Small intestine (tissue), 7 donors: ENCODE data around the gene PCDHB9. TPM values are rescaled to one million over a fixed set of nuclear protein-coding genes. Genes with fewer than 3 reads are reported as not detected.
"Not testable (repeated sequence)": the region's sequence is repeated elsewhere in the genome, so short reads cannot be mapped to it uniquely, and the experiment has no call there.

Source experiments
- DNase-seq, 2 donors: peaks; one replicate each; pipeline versions ENCODE4 v3.0.0 to v3.0.0-alpha.2; 2013
- FAIRE-seq: peaks from 2 replicates; lab custom pipeline; 2012; peaks lifted over from hg19 to GRCh38; lab: Jason Lieb, UNC
- H3K27ac ChIP-seq, 3 donors: one replicate each; pipeline ENCODE4 v1.5.1; 2013; ENCODE audit warnings: low read length in 2 of 3, mild to moderate bottlenecking in 2 of 3, control low read depth in 1 of 3, inconsistent platforms in 1 of 3, low read depth in 1 of 3, moderate library complexity in 1 of 3
- H3K27me3 ChIP-seq, 3 donors: one replicate each; pipeline ENCODE4 v1.6.1; 2013; ENCODE audit warnings: low read length in 3 of 3, inconsistent platforms in 1 of 3; ENCODE audit not compliant: control insufficient read depth in 3 of 3, insufficient read depth in 3 of 3
- H3K36me3 ChIP-seq, 3 donors: one replicate each; pipeline ENCODE4 v1.6.1; 2013; ENCODE audit warnings: low read length in 3 of 3, inconsistent platforms in 1 of 3, low read depth in 1 of 3, mild to moderate bottlenecking in 1 of 3, moderate library complexity in 1 of 3; ENCODE audit not compliant: control insufficient read depth in 3 of 3, insufficient read depth in 2 of 3
- H3K4me1 ChIP-seq, 3 donors: one replicate each; pipeline ENCODE4 v1.6.1; 2013; ENCODE audit warnings: low read length in 2 of 3, inconsistent platforms in 1 of 3, low read depth in 1 of 3, mild to moderate bottlenecking in 1 of 3, moderate library complexity in 1 of 3; ENCODE audit not compliant: control insufficient read depth in 3 of 3, insufficient read depth in 2 of 3
- H3K4me3 ChIP-seq, 3 donors: one replicate each; pipeline ENCODE4 v1.5.1; 2013; ENCODE audit warnings: low read length in 3 of 3, control low read depth in 1 of 3, inconsistent platforms in 1 of 3, low read depth in 1 of 3, mild to moderate bottlenecking in 1 of 3, moderate library complexity in 1 of 3
- H3K9me3 ChIP-seq, 2 donors: one replicate each; pipeline ENCODE4 v1.6.1; 2013; ENCODE audit warnings: low read depth in 1 of 2, low read length in 1 of 2; ENCODE audit not compliant: control insufficient read depth in 2 of 2, insufficient read depth in 1 of 2
- WGBS, 3 donors: extraction: QIAGEN DNeasy Blood & Tissue Kit; methylation state at CpG; one replicate each; pipeline ENCODE4 v1.1.7; 2013; 5-methylcytosine and 5-hydroxymethylcytosine counted together
- polyA plus RNA-seq, 4 donors: library from polyadenylated mRNA; stranded (reverse) in 3 of 4; unstranded in 1 of 4; fragments of 200-250 nt in 3 of 4; fragments of 120-200 nt in 1 of 4; gene quantifications; one replicate each; pipeline versions ENCODE4 v1.2.1 to v1.2.3, GENCODE V29; 2013
- donor health status: healthy with polysubstance abuse.
- donor health status: control.
- donor health status: control.
- donor health status: Bipolar disorder and iron deficiency.
- donor health status: healthy.

The PCDHB9 gene
- polyA plus RNA-seq, 4 donors: 0.34 to 0.44 TPM; not detected in 2

GRCh38 chr5:141194332-141194731, 7.4 kb downstream of the PCDHB9 start:
- H3K4me3 ChIP-seq, H3K27ac ChIP-seq, DNase-seq, H3K4me1 ChIP-seq, FAIRE-seq, H3K36me3 ChIP-seq, H3K27me3 ChIP-seq: not testable (repeated sequence)
- 37 to 60% (median 60%) methylated on average over 19 to 25 of the region's 37 CpGs for WGBS, 3 donors
- peaks cover 3 to 18% of the 10 kb centered on the region in 2 donors for H3K9me3 ChIP-seq

GRCh38 chr5:141196363-141196762, 9.4 kb downstream of the PCDHB9 start:
- peaks cover 1 to 29% of the 10 kb centered on the region in 2 donors for H3K9me3 ChIP-seq
- no peak overlapping the region for H3K27ac ChIP-seq
- peaks cover 0 to 8% (median 0%) of the 10 kb centered on the region in 3 donors for H3K27me3 ChIP-seq
- DNase-seq (no peak), FAIRE-seq (no peak)
- H3K4me3 ChIP-seq: no peak overlapping the region
- no peaks in the 10 kb centered on the region for H3K4me1 ChIP-seq
- H3K36me3 ChIP-seq: no peaks in the 10 kb centered on the region
- 25 to 50% (median 30%) methylated on average over 3 of the region's 3 CpGs for WGBS, 3 donors

- Histone ChIP-seq H3K9me3 (peaks cover 0 to 32% of the 10 kb centered on the region in 2 donors), H3K4me1 (no peaks in the 10 kb centered on the region), H3K36me3 (no peaks in the 10 kb centered on the region), H3K27me3 (peaks cover 0 to 3% (median 0%) of the 10 kb centered on the region in 3 donors), H3K4me3 (no peak within 1 kb of the TSS), H3K27ac (no peak within 1 kb of the TSS)
- DNase-seq (no peak), FAIRE-seq (no peak)
- WGBS, 3 donors: 36 to 52% (median 40%) methylated on average over 21 of the region's 21 CpGs
These were observed 12.6 kb downstream of the PCDHB9 start, which contains the start of gene PCDHB11 for GRCh38 chr5:141199359-141200235. Gene PCDHB11, plus strand, starts transcription at chr5:141199627. Its CDS starts 148 bp downstream, at chr5:141199775.

GRCh38 chr5:141201126-141201525, 14.2 kb downstream of the PCDHB9 start:
- H3K27ac ChIP-seq, DNase-seq, H3K4me1 ChIP-seq, FAIRE-seq, H3K36me3 ChIP-seq, H3K27me3 ChIP-seq, H3K4me3 ChIP-seq: not testable (repeated sequence)
- H3K9me3 ChIP-seq: peaks cover 0 to 35% of the 10 kb centered on the region in 2 donors
- 42 to 58% (median 50%) methylated on average over 23 to 27 of the region's 38 CpGs for WGBS, 3 donors

- H3K27ac ChIP-seq, H3K4me3 ChIP-seq, FAIRE-seq, DNase-seq, H3K4me1 ChIP-seq, H3K36me3 ChIP-seq, H3K27me3 ChIP-seq: not testable (repeated sequence)
- peaks cover 0 to 35% of the 10 kb centered on the region in 2 donors for H3K9me3 ChIP-seq
- WGBS, 3 donors: 37 to 63% (median 51%) methylated on average over 13 to 33 of the region's 35 CpGs
These were observed 14.7 kb downstream of the PCDHB9 start for GRCh38 chr5:141201646-141202045.

GRCh38 chr5:141208478-141208877, 21.5 kb downstream of the PCDHB9 start, which contains the start of gene PCDHB12:
Gene PCDHB12, plus strand, starts transcription at chr5:141208719. Its CDS starts 189 bp downstream, at chr5:141208908.
- no peaks in the 10 kb centered on the region for H3K36me3 ChIP-seq
- FAIRE-seq: no peak
- H3K27me3 ChIP-seq: peaks cover 0 to 4% (median 0%) of the 10 kb centered on the region in 3 donors
- no peak for DNase-seq
- no peaks in the 10 kb centered on the region for H3K4me1 ChIP-seq
- H3K4me3 ChIP-seq: no peak within 1 kb of the TSS
- H3K27ac ChIP-seq: no peak within 1 kb of the TSS
- 20 to 31% (median 26%) methylated on average over 11 of the region's 11 CpGs for WGBS, 3 donors
- peaks cover 0 to 18% of the 10 kb centered on the region in 2 donors for H3K9me3 ChIP-seq

GRCh38 chr5:141210281-141210680, 23.3 kb downstream of the PCDHB9 start:
- not testable (repeated sequence) for H3K27ac ChIP-seq, FAIRE-seq, H3K4me1 ChIP-seq, H3K36me3 ChIP-seq, H3K27me3 ChIP-seq, DNase-seq, H3K4me3 ChIP-seq
- peaks cover 0 to 24% of the 10 kb centered on the region in 2 donors for H3K9me3 ChIP-seq
- WGBS, 3 donors: 44 to 71% (median 59%) methylated on average over 27 to 39 of the region's 39 CpGs

- WGBS, 3 donors: 29 to 56% (median 44%) methylated on average over 14 to 23 of the region's 27 CpGs
- not testable (repeated sequence) for H3K36me3 ChIP-seq, H3K27ac ChIP-seq, FAIRE-seq, H3K4me1 ChIP-seq, H3K27me3 ChIP-seq, H3K4me3 ChIP-seq, DNase-seq
- H3K9me3 ChIP-seq: peaks cover 1 to 20% of the 10 kb centered on the region in 2 donors
These were observed 23.9 kb downstream of the PCDHB9 start for GRCh38 chr5:141210849-141211248.
